SK-N-SH (cell line): Measurements from ENCODE around the gene GSTO1. TPM values are rescaled to one million over a fixed set of nuclear protein-coding genes. Genes with fewer than 3 reads are reported as not detected.

Experiments
- CTCF ChIA-PET: fragments of 300-600, 350-600 bp; formaldehyde crosslinking; extraction: SDS; loops from one replicate; lab custom pipeline; 2021; lab: Yijun Ruan, JAX
- POLR2A ChIA-PET: fragments of 350-600 bp; sonication (Branson Sonifier 250); formaldehyde crosslinking; extraction: SDS; loops from one replicate; lab custom pipeline; 2020; ENCODE audit warnings: antibody characterized with exemption, inconsistent platforms; lab: Yijun Ruan, JAX
- DNase-seq: peaks from one replicate; pipeline ENCODE4 v3.0.0; 2012
- H2AFZ ChIP-seq: fragments of 200-600 bp; sonication (generic); 2 replicates; pipeline ENCODE4 v1.8.1; 2016; ENCODE audit warnings: antibody characterized with exemption, mild to moderate bottlenecking, low read depth
- H3F3A ChIP-seq: fragments of 200-600 bp; sonication (generic); replicated peaks from 2 replicates; pipeline ENCODE3; 2016; ENCODE audit warnings: antibody characterized with exemption, mild to moderate bottlenecking; ENCODE audit not compliant: insufficient read depth
- H3K27ac ChIP-seq, 2 experiments: fragments of 200-500 bp in 1 of 2; fragments of 200-600 bp in 1 of 2; sonication (Bioruptor generic) in 1 of 2; sonication (generic), shearing (Covaris generic) in 1 of 2; 2 replicates each; pipeline versions ENCODE4 v1.5.1 to v1.6.1; 2014 to 2016; ENCODE audit warnings: low read depth in 2 of 2, inconsistent platforms in 1 of 2, low read length in 1 of 2, mild to moderate bottlenecking in 1 of 2, mixed read lengths in 1 of 2
- H3K27me3 ChIP-seq: fragments of 200-600 bp; sonication (generic), shearing (Covaris generic); 2 replicates; pipeline ENCODE4 v1.6.1; 2016; ENCODE audit warnings: mixed run types; ENCODE audit not compliant: insufficient read depth
- H3K36me3 ChIP-seq, 2 experiments: fragments of 200-500 bp in 1 of 2; fragments of 200-600 bp in 1 of 2; sonication (Bioruptor generic) in 1 of 2; sonication (generic) in 1 of 2; replicated peaks in 1 of 2; 2 replicates each; pipeline versions ENCODE3 to v1.5.1; 2014 to 2016; ENCODE audit warnings: low read length in 1 of 2, mild to moderate bottlenecking in 1 of 2; ENCODE audit not compliant: insufficient read depth in 2 of 2, control insufficient read depth in 1 of 2
- H3K4me1 ChIP-seq, 2 experiments: fragments of 200-500 bp in 1 of 2; fragments of 200-600 bp in 1 of 2; sonication (Bioruptor generic) in 1 of 2; sonication (generic), shearing (Covaris generic) in 1 of 2; 2 replicates each; pipeline versions ENCODE4 v1.5.1 to v1.6.1; 2014 to 2016; ENCODE audit warnings: low read depth in 1 of 2, low read length in 1 of 2, mixed run types in 1 of 2; ENCODE audit not compliant: insufficient read depth in 2 of 2, control insufficient read depth in 1 of 2
- H3K4me2 ChIP-seq: fragments of 200-600 bp; sonication (generic), shearing (Covaris generic); 2 replicates; pipeline ENCODE4 v1.6.1; 2017; ENCODE audit warnings: mixed run types
- H3K4me3 ChIP-seq, 2 experiments: fragments of 200-500 bp in 1 of 2; fragments of 200-600 bp in 1 of 2; sonication (Bioruptor generic) in 1 of 2; sonication (generic), shearing (Covaris generic) in 1 of 2; 2 replicates each; pipeline versions ENCODE4 v1.5.1 to v1.8.1; 2014 to 2016; ENCODE audit warnings: low read depth in 2 of 2, inconsistent platforms in 1 of 2, low read length in 1 of 2, mild to moderate bottlenecking in 1 of 2, mixed read lengths in 1 of 2, moderate library complexity in 1 of 2
- H3K79me2 ChIP-seq: fragments of 200-600 bp; sonication (generic); 2 replicates; pipeline ENCODE4 v1.8.1; 2017; ENCODE audit warnings: mild to moderate bottlenecking; ENCODE audit not compliant: insufficient read depth
- H3K9ac ChIP-seq: fragments of 200-600 bp; sonication (generic); 2 replicates; pipeline ENCODE4 v1.6.1; 2017; ENCODE audit warnings: mixed run types
- H3K9me2 ChIP-seq: fragments of 200-600 bp; sonication (generic); 2 replicates; pipeline ENCODE4 v1.6.1; 2017; ENCODE audit warnings: mixed run types
- H3K9me3 ChIP-seq: fragments of 200-600 bp; sonication (generic); 2 replicates; pipeline ENCODE4 v1.6.1; 2017; ENCODE audit warnings: mixed run types, mild to moderate bottlenecking, moderate library complexity
- H4K20me1 ChIP-seq: fragments of 200-600 bp; sonication (generic); 2 replicates; pipeline ENCODE4 v1.6.1; 2017; ENCODE audit warnings: mild to moderate bottlenecking, mixed run types; ENCODE audit not compliant: insufficient read depth
- CHD2 ChIP-seq: fragments of 150-350 bp; IDR thresholded peaks from 2 replicates; pipeline ENCODE4 v1.6.1; 2018; ENCODE audit warnings: low read length; ENCODE audit not compliant: partially characterized antibody
- EP300 ChIP-seq, 2 experiments: IDR thresholded peaks; 2 replicates each; pipeline versions ENCODE4 v1.4.0 to v1.6.1; 2012; ENCODE audit warnings: borderline replicate concordance in 1 of 2, low read depth in 1 of 2, low read length in 1 of 2
- FOSL2 ChIP-seq: IDR thresholded peaks from 2 replicates; pipeline ENCODE4 v1.4.0; 2012; ENCODE audit warnings: low read depth, mild to moderate bottlenecking, moderate library complexity, borderline replicate concordance
- FOXJ3 ChIP-seq: sonication (generic); formaldehyde crosslinking; IDR thresholded peaks from 2 replicates; pipeline ENCODE4 v1.5.1; 2020; ENCODE audit warnings: mild to moderate bottlenecking, missing genetic modification reagents
- FOXM1 ChIP-seq: IDR thresholded peaks from 2 replicates; pipeline ENCODE4 v1.4.0; 2012; ENCODE audit warnings: low read depth, mild to moderate bottlenecking
- GATA2 ChIP-seq: sonication (generic); formaldehyde crosslinking; IDR thresholded peaks from 2 replicates; pipeline ENCODE4 v1.5.0; 2020; ENCODE audit warnings: mild to moderate bottlenecking, missing genetic modification reagents
- JUND ChIP-seq: IDR thresholded peaks from 2 replicates; pipeline ENCODE4 v1.4.0; 2012
- MAX ChIP-seq: IDR thresholded peaks from 2 replicates; pipeline ENCODE4 v1.4.0; 2012; ENCODE audit warnings: low read depth
- MEF2A ChIP-seq: IDR thresholded peaks from 2 replicates; pipeline ENCODE4 v1.4.0; 2012; ENCODE audit warnings: low read depth, borderline replicate concordance
- NFIC ChIP-seq: IDR thresholded peaks from 2 replicates; pipeline ENCODE4 v1.4.0; 2012; ENCODE audit warnings: borderline replicate concordance
- PBX3 ChIP-seq: IDR thresholded peaks from 2 replicates; pipeline ENCODE4; 2012
- RAD21 ChIP-seq: IDR thresholded peaks from 2 replicates; pipeline ENCODE4 v1.6.1; 2012; ENCODE audit warnings: mild to moderate bottlenecking, low read length
- RCOR1 ChIP-seq: fragments of 150-350 bp; IDR thresholded peaks from 2 replicates; pipeline ENCODE4 v1.6.1; 2017; ENCODE audit warnings: antibody characterized with exemption, low read length
- SMC3 ChIP-seq: IDR thresholded peaks from 2 replicates; pipeline ENCODE4 v1.6.1; 2012; ENCODE audit warnings: low read depth, low read length, improper control_type of control experiment
- ZBTB33 ChIP-seq: IDR thresholded peaks from 2 replicates; pipeline ENCODE4 v1.4.0; 2012; ENCODE audit warnings: low read depth, borderline replicate concordance
- WGBS: methylation state at CpG from one replicate; pipeline ENCODE4 v1.1.6; 2017; ENCODE audit warnings: low lambda C conversion rate; 5-methylcytosine and 5-hydroxymethylcytosine counted together
- polyA plus RNA-seq, 3 experiments: library from polyadenylated mRNA; depleted of rRNA; stranded (reverse); fragments of >200 nt; gene quantifications; 2 replicates each; pipeline ENCODE4 v1.2.3, GENCODE V29; 2012
- TF ChIP-seq, protein P1 (sequence below): IDR thresholded peaks from 2 replicates; pipeline ENCODE4 v1.6.1; 2012; ENCODE audit warnings: mild to moderate bottlenecking, low read depth, low read length, moderate library complexity

The GSTO1 gene
- polyA plus RNA-seq, 1 of the 3 experiments (the other 2 are of a cell fraction) = 126 TPM

- Histone ChIP-seq H3K79me2 (no peaks in the 10 kb centered on the region), H3K27ac (no peak overlapping the region), H3K4me3 (no peak overlapping the region), H3K4me1 (no peaks in the 10 kb centered on the region), H3K9me2 (no peaks in the 10 kb centered on the region), H2AFZ (no peak overlapping the region), H4K20me1 (no peaks in the 10 kb centered on the region), H3K9me3 (no peaks in the 10 kb centered on the region), H3K4me2 (no peak overlapping the region), H3K27me3 (no peaks in the 10 kb centered on the region; the same call in 1 of the 2 replicates), H3F3A (peaks cover 3% of the 10 kb centered on the region), H3K9ac (no peak overlapping the region), H3K36me3 (no peaks in the 10 kb centered on the region)
- CTCF ChIA-PET = interaction anchor here (1.2 kb wide), 1 partner anchor 46 kb away, joined by 3 read pairs; no protein-coding TSS in a partner anchor
- TF ChIP-seq, protein P1, sequence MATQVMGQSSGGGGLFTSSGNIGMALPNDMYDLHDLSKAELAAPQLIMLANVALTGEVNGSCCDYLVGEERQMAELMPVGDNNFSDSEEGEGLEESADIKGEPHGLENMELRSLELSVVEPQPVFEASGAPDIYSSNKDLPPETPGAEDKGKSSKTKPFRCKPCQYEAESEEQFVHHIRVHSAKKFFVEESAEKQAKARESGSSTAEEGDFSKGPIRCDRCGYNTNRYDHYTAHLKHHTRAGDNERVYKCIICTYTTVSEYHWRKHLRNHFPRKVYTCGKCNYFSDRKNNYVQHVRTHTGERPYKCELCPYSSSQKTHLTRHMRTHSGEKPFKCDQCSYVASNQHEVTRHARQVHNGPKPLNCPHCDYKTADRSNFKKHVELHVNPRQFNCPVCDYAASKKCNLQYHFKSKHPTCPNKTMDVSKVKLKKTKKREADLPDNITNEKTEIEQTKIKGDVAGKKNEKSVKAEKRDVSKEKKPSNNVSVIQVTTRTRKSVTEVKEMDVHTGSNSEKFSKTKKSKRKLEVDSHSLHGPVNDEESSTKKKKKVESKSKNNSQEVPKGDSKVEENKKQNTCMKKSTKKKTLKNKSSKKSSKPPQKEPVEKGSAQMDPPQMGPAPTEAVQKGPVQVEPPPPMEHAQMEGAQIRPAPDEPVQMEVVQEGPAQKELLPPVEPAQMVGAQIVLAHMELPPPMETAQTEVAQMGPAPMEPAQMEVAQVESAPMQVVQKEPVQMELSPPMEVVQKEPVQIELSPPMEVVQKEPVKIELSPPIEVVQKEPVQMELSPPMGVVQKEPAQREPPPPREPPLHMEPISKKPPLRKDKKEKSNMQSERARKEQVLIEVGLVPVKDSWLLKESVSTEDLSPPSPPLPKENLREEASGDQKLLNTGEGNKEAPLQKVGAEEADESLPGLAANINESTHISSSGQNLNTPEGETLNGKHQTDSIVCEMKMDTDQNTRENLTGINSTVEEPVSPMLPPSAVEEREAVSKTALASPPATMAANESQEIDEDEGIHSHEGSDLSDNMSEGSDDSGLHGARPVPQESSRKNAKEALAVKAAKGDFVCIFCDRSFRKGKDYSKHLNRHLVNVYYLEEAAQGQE = no peak
- TF ChIP-seq RCOR1 = no peak
- no peak for TF ChIP-seq JUND
- no peak for TF ChIP-seq FOXM1
- no peak for TF ChIP-seq EP300 (IDR thresholded peaks at IDR 0.05; ENCODE audit: borderline replicate concordance in 1 of 2, low read depth in 1 of 2, low read length in 1 of 2)
- no peak for DNase-seq
- WGBS = 88% methylated on average over 16 of the region's 34 CpGs
- POLR2A ChIA-PET = no interaction called here
These were observed 9.5 kb upstream of the GSTO1 start for GRCh38 chr10:104245066-104245632.

DNA sequence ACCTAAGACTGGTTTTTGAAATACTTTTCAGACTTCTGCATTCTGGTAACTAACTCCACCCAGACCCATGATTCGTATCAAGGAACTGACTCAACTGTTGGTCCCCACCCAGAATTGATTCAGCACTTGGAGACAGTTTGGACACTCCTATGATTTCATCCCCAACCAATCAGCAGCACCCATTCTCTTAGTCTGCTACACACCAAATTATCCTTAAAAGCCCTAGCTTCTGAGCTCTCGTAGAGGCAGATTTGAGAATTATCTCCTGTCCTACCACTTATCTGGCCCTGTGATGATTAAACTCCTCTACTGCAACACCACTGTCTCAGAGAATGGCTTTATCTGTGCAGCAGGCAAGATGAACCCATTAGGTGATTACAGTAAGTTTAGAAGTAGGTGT, 7.7 kb upstream of the GSTO1 start:
- no peak for DNase-seq
- H3K27me3 ChIP-seq = no peaks in the 10 kb centered on the region
- ChIA-PET POLR2A (no interaction called here), CTCF (no interaction called here)
- 15% methylated on average over 2 of the region's 2 CpGs for WGBS
- H3K4me1 ChIP-seq = no peaks in the 10 kb centered on the region
- no peaks in the 10 kb centered on the region for H3K9me2 ChIP-seq
- H3F3A ChIP-seq = peaks cover 3% of the 10 kb centered on the region
- no peaks in the 10 kb centered on the region for H4K20me1 ChIP-seq
- H3K27ac ChIP-seq = no peak overlapping the region
- no peaks in the 10 kb centered on the region for H3K79me2 ChIP-seq
- no peak overlapping the region for H3K4me2 ChIP-seq
- H3K4me3 ChIP-seq = no peak overlapping the region
- H3K36me3 ChIP-seq = no peaks in the 10 kb centered on the region
- no peak overlapping the region for H3K9ac ChIP-seq
- H3K9me3 ChIP-seq = no peaks in the 10 kb centered on the region
- no peak overlapping the region for H2AFZ ChIP-seq
- TF ChIP-seq, protein P1 = no peak
- TF ChIP-seq MEF2A (no peak), CHD2 (no peak), PBX3 (no peak), JUND (no peak), FOXJ3 (no peak), FOSL2 (no peak), RAD21 (no peak), FOXM1 (no peak), MAX (no peak), NFIC (no peak), ZBTB33 (no peak), GATA2 (CRISPR knock-in tag) (no peak), SMC3 (no peak)
